ENCODE measurements around the gene MCUB.

The MCUB gene

DNA sequence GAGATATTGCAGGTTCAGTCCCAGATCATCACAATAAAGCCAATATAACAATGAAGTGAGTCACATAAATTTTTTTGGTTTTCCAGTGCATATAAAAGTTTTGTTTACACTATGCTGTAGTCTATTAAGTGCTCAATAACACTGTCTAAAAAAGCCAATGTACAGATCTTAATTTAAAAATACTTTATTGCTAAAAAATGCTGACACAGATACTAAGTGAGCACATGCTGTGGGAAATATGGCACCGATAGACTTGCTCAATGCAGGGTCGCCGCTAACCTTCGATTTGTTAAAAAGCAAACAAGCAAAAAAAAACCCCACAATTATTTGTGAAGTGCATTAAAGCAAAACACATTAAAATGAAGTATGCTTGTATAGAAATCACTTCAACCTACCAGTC is 159.6 kb downstream of the MCUB start:
- TF ChIP-seq, protein P1, sequence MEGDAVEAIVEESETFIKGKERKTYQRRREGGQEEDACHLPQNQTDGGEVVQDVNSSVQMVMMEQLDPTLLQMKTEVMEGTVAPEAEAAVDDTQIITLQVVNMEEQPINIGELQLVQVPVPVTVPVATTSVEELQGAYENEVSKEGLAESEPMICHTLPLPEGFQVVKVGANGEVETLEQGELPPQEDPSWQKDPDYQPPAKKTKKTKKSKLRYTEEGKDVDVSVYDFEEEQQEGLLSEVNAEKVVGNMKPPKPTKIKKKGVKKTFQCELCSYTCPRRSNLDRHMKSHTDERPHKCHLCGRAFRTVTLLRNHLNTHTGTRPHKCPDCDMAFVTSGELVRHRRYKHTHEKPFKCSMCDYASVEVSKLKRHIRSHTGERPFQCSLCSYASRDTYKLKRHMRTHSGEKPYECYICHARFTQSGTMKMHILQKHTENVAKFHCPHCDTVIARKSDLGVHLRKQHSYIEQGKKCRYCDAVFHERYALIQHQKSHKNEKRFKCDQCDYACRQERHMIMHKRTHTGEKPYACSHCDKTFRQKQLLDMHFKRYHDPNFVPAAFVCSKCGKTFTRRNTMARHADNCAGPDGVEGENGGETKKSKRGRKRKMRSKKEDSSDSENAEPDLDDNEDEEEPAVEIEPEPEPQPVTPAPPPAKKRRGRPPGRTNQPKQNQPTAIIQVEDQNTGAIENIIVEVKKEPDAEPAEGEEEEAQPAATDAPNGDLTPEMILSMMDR (IDR thresholded peaks at IDR 0.05; ENCODE audit: control insufficient read depth, insufficient read depth, low read depth, low read length, missing control alignments): no peak
- H3K4me3 ChIP-seq (ENCODE audit: control insufficient read depth, low read depth, low read length): no peak overlapping the region
- DNase-seq (ENCODE audit: low read depth): no peak

DNA sequence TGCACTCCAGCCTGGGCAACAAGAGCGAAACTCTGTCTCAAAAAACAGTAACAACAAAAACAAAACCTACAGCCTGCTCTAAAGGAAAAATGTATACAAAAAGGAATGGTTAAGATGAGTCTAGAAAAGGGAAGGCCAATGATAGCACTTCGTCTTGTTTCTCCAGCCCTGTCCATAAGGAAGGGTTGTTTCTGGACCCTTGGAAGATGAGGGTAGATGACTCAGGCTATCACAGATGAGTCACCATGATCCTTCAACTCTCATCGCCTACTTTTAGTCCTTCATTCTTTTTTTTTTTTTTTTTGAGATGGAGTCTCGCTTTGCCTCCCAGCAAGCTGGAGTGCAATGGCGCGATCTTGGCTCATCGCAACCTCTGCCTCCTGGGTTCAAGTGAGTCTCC is 161.0 kb downstream of the MCUB start:
- DNase-seq (ENCODE audit: low read depth): no peak
- H3K4me3 ChIP-seq (ENCODE audit: control insufficient read depth, low read depth, low read length): no peak overlapping the region
- TF ChIP-seq, protein P1 (IDR thresholded peaks at IDR 0.05; ENCODE audit: control insufficient read depth, insufficient read depth, low read depth, low read length, missing control alignments): no peak

DNA sequence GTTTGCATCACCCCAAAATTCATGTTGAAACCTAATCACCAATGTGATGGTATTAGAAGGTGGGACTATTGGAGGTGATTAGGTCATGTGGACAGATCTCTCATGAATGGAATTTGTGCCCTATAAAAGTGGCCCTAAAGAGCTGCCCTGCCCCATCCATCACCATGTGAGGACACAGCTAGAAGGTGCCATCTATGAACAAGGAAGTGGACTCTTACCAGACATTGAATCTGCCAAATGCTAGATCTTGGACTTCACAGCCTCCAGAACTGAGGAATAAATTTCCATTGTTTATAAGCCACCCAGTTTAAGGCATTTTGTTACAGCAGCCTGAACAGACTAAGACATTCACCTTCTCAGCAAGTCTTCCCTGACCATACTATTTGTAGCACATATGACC is 162.3 kb downstream of the MCUB start:
- H3K4me3 ChIP-seq (ENCODE audit: control insufficient read depth, low read depth, low read length): no peak overlapping the region

DNA sequence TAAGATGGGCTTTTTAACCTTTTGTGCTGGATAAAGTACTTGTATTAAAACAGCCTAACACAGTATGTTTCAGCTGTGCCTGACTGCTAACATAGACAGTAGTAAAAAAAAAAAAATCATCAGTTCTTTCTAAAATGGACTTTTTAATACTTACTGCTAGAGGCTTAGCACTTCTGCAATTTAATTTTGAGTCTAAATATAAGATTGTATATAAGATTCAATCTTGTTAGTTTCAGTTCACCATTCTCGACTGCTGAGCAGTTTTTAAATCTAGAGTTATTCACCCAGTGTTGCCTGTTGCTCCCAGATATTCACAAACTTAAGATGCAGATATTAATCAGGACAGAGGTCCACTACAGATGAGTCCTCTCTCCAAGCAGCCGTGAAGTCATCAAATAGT is 163.1 kb downstream of the MCUB start:
- DNase-seq (ENCODE audit: low read depth): no peak
- TF ChIP-seq, protein P1 (IDR thresholded peaks at IDR 0.05; ENCODE audit: control insufficient read depth, insufficient read depth, low read depth, low read length, missing control alignments): no peak
- H3K4me3 ChIP-seq (ENCODE audit: control insufficient read depth, low read depth, low read length): no peak overlapping the region

More for the DNA sequence above, 162.3 kb downstream of the MCUB start:
- DNase-seq (ENCODE audit: low read depth): no peak
- TF ChIP-seq, protein P1 (IDR thresholded peaks at IDR 0.05; ENCODE audit: control insufficient read depth, insufficient read depth, low read depth, low read length, missing control alignments): no peak

DNA sequence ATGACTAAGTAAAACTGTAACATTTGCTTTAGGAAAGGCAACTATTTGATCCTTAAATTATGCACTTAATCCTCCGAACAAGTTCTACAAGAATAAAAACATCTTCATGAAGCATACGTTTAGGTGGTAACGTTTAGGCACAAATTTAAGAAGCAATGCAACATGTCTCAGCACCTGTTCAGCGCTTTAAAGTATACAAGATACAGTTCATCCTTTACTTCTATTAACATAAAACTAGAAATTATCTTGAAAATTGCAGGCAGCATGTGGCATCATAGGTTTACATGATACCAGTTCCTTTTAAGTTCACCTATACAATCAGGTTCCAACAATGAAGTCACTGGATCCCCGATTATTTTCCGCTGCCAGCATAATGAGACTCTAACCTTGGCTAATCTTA is 168.3 kb downstream of the MCUB start:
- DNase-seq (ENCODE audit: low read depth): no peak
- H3K4me3 ChIP-seq (ENCODE audit: control insufficient read depth, low read depth, low read length): no peak overlapping the region
- TF ChIP-seq, protein P1 (IDR thresholded peaks at IDR 0.05; ENCODE audit: control insufficient read depth, insufficient read depth, low read depth, low read length, missing control alignments): no peak

DNA sequence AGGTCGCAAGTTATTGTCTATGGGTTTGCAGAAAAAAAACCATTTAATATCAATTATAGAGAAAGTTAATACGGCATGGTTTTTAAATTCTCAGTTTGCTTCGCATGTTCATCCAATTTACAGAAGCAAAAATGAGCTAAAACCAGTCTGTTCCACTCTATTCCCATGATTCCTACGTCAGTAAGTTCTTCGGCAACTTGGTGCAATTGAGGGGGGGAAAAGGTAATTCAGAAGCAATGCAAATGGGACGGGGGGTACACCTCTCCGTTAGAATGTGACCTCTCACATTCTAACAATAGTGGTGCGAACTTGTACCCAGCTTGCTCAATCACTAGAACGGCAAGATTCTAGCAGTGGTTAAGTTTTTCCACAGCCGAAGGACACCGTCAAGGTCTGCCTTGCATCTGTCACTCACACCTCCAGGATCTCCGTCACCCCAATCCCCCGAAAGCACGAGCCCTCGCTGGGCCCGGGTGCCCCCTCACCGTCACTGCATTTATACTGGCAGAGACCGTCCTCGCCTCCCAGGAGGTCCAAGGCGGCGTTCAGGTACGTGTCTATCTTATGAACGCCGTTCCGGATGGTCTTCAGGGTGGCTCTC is 169.2 kb downstream of the MCUB start:
- TF ChIP-seq, protein P1 (IDR thresholded peaks at IDR 0.05; ENCODE audit: control insufficient read depth, insufficient read depth, low read depth, low read length, missing control alignments): no peak
- no peak for DNase-seq (ENCODE audit: low read depth)

More for the DNA sequence above, 169.2 kb downstream of the MCUB start:
- H3K4me3 ChIP-seq (ENCODE audit: control insufficient read depth, low read depth, low read length): peak overlapping the region; percentile 59
